ENCODE results near the gene PLPP3.

GRCh38 chr1:56577406-56578137 is 1.8 kb downstream of the PLPP3 start:
- TF ChIP-seq CTCF (IDR thresholded peaks at IDR 0.05) (no peak), TAF1 (IDR thresholded peaks at IDR 0.05; ENCODE audit: borderline replicate concordance, low read depth, low read length) (no peak)

Data from SK-N-SH (cell line).